Vagina (tissue), 2 donors: ENCODE measurements around the gene GNAQ. TPM values are rescaled to one million over a fixed set of nuclear protein-coding genes. Genes with fewer than 3 reads are reported as not detected.

Experiments used
- DNase-seq, 2 donors: peaks; one replicate each; pipeline ENCODE4 v3.0.0-alpha.2; 2017; ENCODE audit errors: extremely low spot score in 2 of 2
- H3K27ac ChIP-seq: fragments of 200-600 bp; sonication (generic); one replicate; pipeline ENCODE4 v1.5.1; 2019
- H3K27me3 ChIP-seq: fragments of 200-600 bp; sonication (generic); one replicate; pipeline ENCODE4 v1.5.1; 2019
- H3K36me3 ChIP-seq, 2 donors: fragments of 200-600 bp; sonication (generic); one replicate each; pipeline ENCODE4 v1.5.1; 2017 to 2019
- H3K4me1 ChIP-seq: fragments of 200-600 bp; sonication (generic); one replicate; pipeline ENCODE4 v1.5.1; 2019
- H3K4me3 ChIP-seq, 2 donors: fragments of 200-600 bp; sonication (generic); 1 replicate in 1 of 2; 2 replicates in 1 of 2; pipeline ENCODE4 v1.5.1; 2016 to 2019
- H3K9me3 ChIP-seq: fragments of 200-600 bp; sonication (generic); one replicate; pipeline ENCODE4 v1.5.1; 2019
- CTCF ChIP-seq, 3 experiments: fragments of 450-650 bp in 2 of 3; fragments of 200-600 bp in 1 of 3; sonication (generic) in 1 of 3; IDR thresholded peaks; one replicate each; pipeline ENCODE4 v1.5.1; 2017 to 2019; ENCODE audit warnings: antibody characterized with exemption in 3 of 3, mild to moderate bottlenecking in 2 of 3, moderate library complexity in 2 of 3
- POLR2A ChIP-seq, 2 donors: fragments of 450-650 bp; IDR thresholded peaks; one replicate each; pipeline ENCODE4 v1.6.1; 2017; ENCODE audit warnings: antibody characterized with exemption in 2 of 2, mild to moderate bottlenecking in 2 of 2, moderate library complexity in 2 of 2
- POLR2AphosphoS5 ChIP-seq, 2 donors: sonication (generic); formaldehyde crosslinking; IDR thresholded peaks; one replicate each; pipeline ENCODE4 v1.9.0; 2017; ENCODE audit warnings: antibody characterized with exemption in 2 of 2, mild to moderate bottlenecking in 2 of 2, low read depth in 1 of 2; ENCODE audit not compliant: insufficient read depth in 1 of 2
- intact Hi-C: fragments of 100-400 bp; cut with DNase I; formaldehyde crosslinking; loops from one replicate; pipeline ENCODE4 v1.15.1; 2023
- total RNA-seq: library from RNA; depleted of rRNA; stranded (reverse); fragments of >200 nt; gene quantifications from one replicate; pipeline ENCODE4 v1.2.3, GENCODE V29; 2016

Gene GNAQ
- total RNA-seq, 1 donor from 2014 or later = 31.9 TPM

GRCh38 chr9:77750981-77751340 lies 280.6 kb downstream of the GNAQ start:
- H3K36me3 ChIP-seq = no peaks in the 10 kb centered on the region
- no peak overlapping the region for H3K4me3 ChIP-seq
- H3K27ac ChIP-seq = no peak overlapping the region
- DNase-seq = no peak
- H3K4me1 ChIP-seq = peaks cover 29% of the 10 kb centered on the region
- intact Hi-C loops = loop anchor here (5.0 kb wide), 1 partner anchor 319 kb away; no protein-coding TSS in a partner anchor
- no peaks in the 10 kb centered on the region for H3K9me3 ChIP-seq
- no peaks in the 10 kb centered on the region for H3K27me3 ChIP-seq
- TF ChIP-seq CTCF (IDR thresholded peaks at IDR 0.05) = no peak
- TF ChIP-seq POLR2AphosphoS5 (IDR thresholded peaks at IDR 0.05; ENCODE audit: insufficient read depth in 1 of 2, low read depth in 1 of 2) = no peak
- TF ChIP-seq POLR2A (IDR thresholded peaks at IDR 0.05) = no peak

- H3K4me3 ChIP-seq = no peak overlapping the region
- H3K4me1 ChIP-seq = peaks cover 29% of the 10 kb centered on the region
- intact Hi-C loops = loop anchor here (5.0 kb wide), 1 partner anchor 318 kb away; no protein-coding TSS in a partner anchor
- H3K9me3 ChIP-seq = no peaks in the 10 kb centered on the region
- TF ChIP-seq POLR2AphosphoS5 (IDR thresholded peaks at IDR 0.05; ENCODE audit: insufficient read depth in 1 of 2, low read depth in 1 of 2) = no peak
- TF ChIP-seq POLR2A (IDR thresholded peaks at IDR 0.05) = no peak
- no peak overlapping the region for H3K27ac ChIP-seq
- DNase-seq = no peak
- no peaks in the 10 kb centered on the region for H3K36me3 ChIP-seq
- no peaks in the 10 kb centered on the region for H3K27me3 ChIP-seq
Observed at GRCh38 chr9:77750284-77750683, 281.3 kb downstream of the GNAQ start.

GRCh38 chr9:77748214-77748772 lies 283.3 kb downstream of the GNAQ start:
- Histone ChIP-seq H3K9me3 (no peaks in the 10 kb centered on the region), H3K4me1 (peaks cover 29% of the 10 kb centered on the region), H3K36me3 (no peaks in the 10 kb centered on the region), H3K27ac (no peak overlapping the region), H3K4me3 (no peak overlapping the region), H3K27me3 (no peaks in the 10 kb centered on the region)
- no peak for DNase-seq
- TF ChIP-seq CTCF (IDR thresholded peaks at IDR 0.05) = no peak
- no peak for TF ChIP-seq POLR2AphosphoS5 (IDR thresholded peaks at IDR 0.05; ENCODE audit: insufficient read depth in 1 of 2, low read depth in 1 of 2)
- TF ChIP-seq POLR2A (IDR thresholded peaks at IDR 0.05) = no peak
- intact Hi-C loops = no loop called here

- Histone ChIP-seq H3K36me3 (no peaks in the 10 kb centered on the region), H3K27ac (no peak overlapping the region), H3K4me3 (no peak overlapping the region), H3K9me3 (no peaks in the 10 kb centered on the region), H3K27me3 (no peaks in the 10 kb centered on the region), H3K4me1 (peaks cover 25% of the 10 kb centered on the region)
- no peak for DNase-seq
- intact Hi-C loops = no loop called here
- TF ChIP-seq POLR2A (IDR thresholded peaks at IDR 0.05) (no peak), POLR2AphosphoS5 (IDR thresholded peaks at IDR 0.05; ENCODE audit: insufficient read depth in 1 of 2, low read depth in 1 of 2) (no peak), CTCF (IDR thresholded peaks at IDR 0.05) (no peak)
Observed at GRCh38 chr9:77747163-77747562, 284.4 kb downstream of the GNAQ start.

- intact Hi-C loops = no loop called here
- H3K4me1 ChIP-seq = peaks cover 14% of the 10 kb centered on the region
Observed at GRCh38 chr9:77744841-77745430, 286.7 kb downstream of the GNAQ start.

More at GRCh38 chr9:77744841-77745430, 286.7 kb downstream of the GNAQ start:
- DNase-seq = no peak
- Histone ChIP-seq H3K27ac (no peak overlapping the region), H3K36me3 (no peaks in the 10 kb centered on the region), H3K27me3 (no peaks in the 10 kb centered on the region), H3K9me3 (no peaks in the 10 kb centered on the region), H3K4me3 (no peak overlapping the region)
- TF ChIP-seq CTCF (IDR thresholded peaks at IDR 0.05) = no peak
- no peak for TF ChIP-seq POLR2AphosphoS5 (IDR thresholded peaks at IDR 0.05; ENCODE audit: insufficient read depth in 1 of 2, low read depth in 1 of 2)
- no peak for TF ChIP-seq POLR2A (IDR thresholded peaks at IDR 0.05)
